Lung microvascular endothelial cell (primary cell): ENCODE data around the gene PALM. TPM values are rescaled to one million over a fixed set of nuclear protein-coding genes. Genes with fewer than 3 reads are reported as not detected.
"Not testable (repeated sequence)": the region's sequence is repeated elsewhere in the genome, so short reads cannot be mapped to it uniquely, and the experiment has no call there.

Source experiments
- DNase-seq, 2 donors: peaks; one replicate each; pipeline versions ENCODE4 v3.0.0 to v3.0.0-alpha.2; 2010; ENCODE audit warnings: low read depth in 2 of 2
- total RNA-seq: library from RNA; depleted of rRNA; stranded (reverse); fragments of >200 nt; gene quantifications from 2 replicates; pipeline ENCODE4 v1.2.1, GENCODE V29; 2014

Gene PALM
- total RNA-seq, 1 donor from 2014 or later = 36.9 TPM

DNA sequence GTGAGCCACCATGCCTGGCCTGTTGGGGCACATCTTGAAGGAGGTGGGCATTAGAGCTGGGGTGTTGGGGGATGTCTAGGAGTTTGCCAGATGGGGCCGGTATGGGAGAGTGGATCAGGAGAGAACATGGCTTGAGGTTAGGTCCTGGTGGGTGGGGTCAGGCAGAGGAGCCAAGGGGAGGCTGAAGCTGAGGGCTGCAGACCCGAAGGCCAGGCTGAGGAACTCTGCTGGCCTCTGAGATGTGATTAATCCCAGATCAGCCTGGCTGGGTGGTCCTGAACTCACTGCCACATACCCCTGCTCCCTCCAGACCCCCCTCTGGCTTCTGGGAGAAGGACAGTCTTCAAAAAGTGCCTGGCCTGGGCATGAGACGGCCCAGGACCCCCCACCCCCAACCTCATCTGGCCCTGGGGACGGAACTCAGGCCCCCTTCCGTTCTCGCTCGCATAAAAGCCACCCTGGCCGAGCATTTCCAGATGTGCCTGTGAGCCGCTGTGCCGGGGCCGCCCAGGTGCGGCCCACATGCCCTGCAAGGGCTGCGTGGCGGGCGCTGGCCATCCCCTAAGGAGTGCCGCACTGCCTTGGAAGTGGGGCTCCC, 29.8 kb upstream of the PALM start:
- DNase-seq = no peak

DNA sequence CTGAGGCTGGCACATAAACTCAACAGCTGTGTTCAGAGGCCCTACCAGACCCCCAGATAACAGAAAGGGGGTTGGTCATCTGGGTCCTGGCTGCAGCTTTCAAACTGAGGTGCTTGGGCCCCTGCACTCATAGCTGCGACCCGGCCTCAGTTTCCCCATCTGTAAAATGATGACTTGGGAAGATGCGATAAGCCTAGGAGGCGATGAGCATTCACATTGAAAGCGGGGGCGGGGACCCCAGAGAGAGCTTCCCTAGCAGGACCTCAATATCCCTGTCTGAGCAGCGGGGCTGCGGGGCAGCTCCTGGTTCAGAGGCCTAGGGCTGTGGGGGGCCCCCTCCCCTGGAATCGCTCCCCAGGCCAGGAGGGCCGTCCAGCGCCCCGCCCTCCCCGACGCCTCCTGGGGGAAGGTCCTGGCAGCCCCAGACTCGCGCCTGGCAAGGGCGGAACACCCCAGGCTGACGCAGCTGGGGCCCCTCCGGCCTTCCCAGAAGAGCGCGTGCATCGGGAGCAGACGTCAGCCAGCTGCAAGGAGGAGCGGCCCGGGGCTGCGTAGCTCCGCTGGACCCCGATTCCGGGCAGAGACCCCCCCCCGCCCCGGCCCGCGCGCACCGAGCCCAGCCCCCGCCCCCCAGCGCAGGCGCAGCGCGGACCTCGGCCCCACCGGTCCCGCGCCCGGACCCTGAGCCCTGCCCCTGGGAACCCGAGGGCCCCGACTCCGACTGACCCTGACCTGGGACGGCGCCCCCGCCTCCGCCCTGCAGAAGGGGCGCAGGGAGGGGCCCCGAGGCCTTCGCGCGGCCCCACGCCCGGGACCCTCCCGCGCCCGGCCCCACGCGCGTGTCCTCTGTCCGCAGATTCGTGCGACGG, 29.1 kb upstream of the PALM start:
- peak; percentile 45 to 66 for DNase-seq

DNA sequence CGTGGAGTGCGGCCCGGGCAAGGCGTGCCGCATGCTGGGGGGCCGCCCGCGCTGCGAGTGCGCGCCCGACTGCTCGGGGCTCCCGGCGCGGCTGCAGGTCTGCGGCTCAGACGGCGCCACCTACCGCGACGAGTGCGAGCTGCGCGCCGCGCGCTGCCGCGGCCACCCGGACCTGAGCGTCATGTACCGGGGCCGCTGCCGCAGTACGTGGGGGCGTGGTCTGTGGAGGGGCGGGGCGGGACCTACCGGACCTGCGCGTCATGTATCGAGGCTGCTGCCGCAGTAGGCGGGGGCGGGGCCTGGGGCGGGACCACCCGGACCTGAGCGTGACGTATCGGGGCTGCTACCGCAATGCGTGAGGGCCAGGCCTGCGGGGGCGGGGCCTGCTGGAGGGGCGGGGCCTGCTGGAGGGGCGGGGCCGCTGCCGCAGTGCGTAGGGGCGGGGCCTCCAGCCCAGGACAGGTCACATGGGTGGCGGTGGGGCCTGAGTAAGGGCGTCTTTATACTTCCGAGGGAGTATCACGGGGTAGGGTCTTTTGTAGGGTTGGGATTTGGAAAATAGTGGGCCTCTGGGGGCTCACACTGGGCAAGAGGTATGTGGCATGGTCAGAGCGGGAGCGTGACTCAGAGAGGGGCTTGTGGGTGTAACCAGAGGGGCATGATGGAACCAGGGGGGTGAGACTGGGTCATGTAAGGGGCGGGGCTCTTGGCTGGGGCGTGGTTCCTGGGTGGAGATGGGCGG, 28.3 kb upstream of the PALM start:
- DNase-seq = peak; percentile 99 to 100

DNA sequence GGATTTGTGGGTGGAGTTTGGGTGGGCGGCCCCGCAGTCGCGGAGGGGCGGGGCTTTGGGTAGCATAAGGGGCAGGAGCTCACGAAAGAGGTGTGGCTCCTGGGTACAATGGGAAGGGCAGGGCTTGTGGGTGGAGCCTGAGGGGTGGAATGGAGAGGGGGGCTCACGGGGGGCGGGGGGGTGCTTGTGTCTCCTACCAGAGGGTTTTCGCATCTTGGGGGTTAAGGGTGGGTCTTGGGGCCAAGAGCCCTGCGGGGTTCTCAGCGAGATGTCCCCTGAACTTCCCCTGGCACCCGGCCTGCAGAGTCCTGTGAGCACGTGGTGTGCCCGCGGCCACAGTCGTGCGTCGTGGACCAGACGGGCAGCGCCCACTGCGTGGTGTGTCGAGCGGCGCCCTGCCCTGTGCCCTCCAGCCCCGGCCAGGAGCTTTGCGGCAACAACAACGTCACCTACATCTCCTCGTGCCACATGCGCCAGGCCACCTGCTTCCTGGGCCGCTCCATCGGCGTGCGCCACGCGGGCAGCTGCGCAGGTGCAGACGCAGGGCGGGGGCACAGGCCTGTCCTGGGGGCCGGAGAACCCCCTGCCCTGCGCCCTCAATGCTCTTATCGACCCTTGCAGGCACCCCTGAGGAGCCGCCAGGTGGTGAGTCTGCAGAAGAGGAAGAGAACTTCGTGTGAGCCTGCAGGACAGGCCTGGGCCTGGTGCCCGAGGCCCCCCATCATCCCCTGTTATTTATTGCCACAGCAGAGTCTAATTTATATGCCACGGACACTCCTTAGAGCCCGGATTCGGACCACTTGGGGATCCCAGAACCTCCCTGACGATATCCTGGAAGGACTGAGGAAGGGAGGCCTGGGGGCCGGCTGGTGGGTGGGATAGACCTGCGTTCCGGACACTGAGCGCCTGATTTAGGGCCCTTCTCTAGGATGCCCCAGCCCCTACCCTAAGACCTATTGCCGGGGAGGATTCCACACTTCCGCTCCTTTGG, 27.4 kb upstream of the PALM start:
- peak; percentile 97 to 98 for DNase-seq

DNA sequence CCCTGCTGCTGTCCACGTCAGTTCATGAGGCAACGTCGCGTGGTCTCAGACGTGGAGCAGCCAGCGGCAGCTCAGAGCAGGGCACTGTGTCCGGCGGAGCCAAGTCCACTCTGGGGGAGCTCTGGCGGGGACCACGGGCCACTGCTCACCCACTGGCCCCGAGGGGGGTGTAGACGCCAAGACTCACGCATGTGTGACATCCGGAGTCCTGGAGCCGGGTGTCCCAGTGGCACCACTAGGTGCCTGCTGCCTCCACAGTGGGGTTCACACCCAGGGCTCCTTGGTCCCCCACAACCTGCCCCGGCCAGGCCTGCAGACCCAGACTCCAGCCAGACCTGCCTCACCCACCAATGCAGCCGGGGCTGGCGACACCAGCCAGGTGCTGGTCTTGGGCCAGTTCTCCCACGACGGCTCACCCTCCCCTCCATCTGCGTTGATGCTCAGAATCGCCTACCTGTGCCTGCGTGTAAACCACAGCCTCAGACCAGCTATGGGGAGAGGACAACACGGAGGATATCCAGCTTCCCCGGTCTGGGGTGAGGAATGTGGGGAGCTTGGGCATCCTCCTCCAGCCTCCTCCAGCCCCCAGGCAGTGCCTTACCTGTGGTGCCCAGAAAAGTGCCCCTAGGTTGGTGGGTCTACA, 25.9 kb upstream of the PALM start:
- DNase-seq = no peak

DNA sequence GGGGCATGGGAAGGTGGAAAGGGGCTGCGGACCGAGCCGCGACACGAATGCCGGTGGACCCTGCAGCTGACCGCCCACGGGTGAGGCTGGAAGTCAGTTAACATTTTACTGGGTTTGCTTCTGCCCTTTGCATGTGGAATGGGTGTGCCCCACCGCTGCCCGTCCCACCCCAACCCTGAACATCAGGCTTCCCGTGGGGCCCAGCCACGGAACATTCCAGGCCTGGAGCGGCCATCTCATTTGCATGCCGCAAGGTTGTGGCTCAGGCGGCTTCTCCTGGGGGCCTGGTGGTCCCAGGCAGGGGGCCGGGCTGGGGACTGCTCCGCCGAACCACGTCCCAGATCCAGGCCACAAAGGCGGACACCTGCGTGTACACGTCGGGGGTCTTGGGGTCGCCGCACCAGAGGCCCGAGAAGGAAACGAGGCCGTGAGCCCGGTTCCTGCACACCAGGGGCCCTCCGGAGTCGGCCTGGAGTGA, 23.2 kb upstream of the PALM start:
- no peak for DNase-seq

DNA sequence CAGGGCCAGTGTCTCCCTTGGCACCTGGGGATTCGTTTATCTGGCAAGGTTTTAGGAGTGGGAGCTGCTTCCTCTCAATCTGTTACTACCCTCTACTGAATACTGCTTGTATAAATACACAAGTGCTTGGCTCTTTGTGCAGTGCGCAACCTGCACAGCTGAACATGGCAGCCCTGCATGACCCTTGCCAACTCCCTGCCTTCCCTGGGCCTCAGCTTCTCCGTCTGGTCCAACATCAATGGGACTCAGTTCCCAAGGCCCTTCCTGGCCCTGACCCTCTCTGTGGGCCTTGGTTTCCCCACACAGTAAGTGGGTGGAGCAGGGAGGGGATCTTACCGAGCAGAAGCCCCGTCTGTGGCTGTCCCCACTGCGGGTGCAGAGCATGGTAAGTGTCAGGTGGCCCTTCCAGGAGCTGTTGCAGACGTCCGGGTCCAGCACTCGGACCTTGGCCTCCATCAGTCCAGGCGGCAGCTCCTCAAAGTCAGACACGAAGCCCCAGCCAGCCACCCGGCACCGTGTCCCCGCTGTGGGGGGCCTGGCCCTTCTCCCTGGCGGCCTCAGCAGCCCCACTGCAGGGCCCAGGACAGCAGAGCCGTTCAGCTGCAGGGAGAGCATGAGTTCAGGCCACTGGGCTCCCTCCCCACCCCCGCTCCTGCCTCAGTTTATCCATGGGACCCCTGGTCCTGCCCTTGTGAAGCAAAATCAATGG, 22.0 kb upstream of the PALM start:
- no peak for DNase-seq

DNA sequence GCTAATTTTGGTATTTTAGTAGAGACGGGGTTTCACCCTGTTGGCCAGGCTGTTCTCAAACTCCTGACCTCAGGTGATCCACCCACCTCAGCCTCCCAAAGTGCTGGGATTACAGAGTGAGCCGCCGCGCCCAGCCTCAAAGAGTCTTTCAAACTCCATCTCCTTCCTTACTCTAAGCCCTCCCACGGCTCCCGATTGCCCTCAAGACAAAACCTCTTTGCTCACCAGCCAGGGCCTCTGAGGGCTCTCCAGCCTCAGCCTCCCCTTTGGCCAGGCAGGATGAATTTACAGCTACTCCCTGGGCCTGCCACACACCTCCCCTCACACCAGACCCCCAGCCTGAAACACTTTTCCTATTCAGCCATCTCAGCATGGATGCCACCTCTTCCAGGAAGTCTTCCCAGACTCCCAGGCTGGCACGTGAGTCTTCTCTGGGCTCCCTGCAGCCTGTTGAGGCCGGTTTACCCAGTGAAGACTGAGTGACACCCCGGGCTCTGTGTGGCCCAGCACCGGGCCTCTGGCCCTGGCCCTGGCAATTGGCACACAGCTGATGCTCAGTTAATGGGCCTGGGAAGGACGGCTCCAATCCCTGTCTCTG, 21.1 kb upstream of the PALM start:
- DNase-seq = no peak

DNA sequence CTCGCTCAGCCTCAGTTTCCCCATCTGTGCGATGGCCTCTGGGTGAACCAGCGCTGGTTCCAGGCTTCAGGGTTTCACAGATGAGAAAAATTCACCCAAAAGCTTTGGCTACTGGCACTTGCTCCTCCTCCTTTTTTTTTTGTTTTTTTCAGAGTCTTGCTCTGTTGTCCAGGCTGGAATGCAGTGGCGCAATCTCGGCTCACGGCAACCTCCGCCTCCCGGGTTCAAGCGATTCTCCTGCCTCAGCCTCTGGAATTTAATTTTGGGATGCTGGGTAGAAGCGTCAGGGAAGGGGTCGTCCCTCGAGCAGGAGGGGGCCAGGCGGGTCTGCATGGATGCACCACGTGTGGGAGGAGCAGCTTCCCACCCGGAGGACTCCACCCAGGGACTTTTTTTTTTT, 20.5 kb upstream of the PALM start:
- no peak for DNase-seq

DNA sequence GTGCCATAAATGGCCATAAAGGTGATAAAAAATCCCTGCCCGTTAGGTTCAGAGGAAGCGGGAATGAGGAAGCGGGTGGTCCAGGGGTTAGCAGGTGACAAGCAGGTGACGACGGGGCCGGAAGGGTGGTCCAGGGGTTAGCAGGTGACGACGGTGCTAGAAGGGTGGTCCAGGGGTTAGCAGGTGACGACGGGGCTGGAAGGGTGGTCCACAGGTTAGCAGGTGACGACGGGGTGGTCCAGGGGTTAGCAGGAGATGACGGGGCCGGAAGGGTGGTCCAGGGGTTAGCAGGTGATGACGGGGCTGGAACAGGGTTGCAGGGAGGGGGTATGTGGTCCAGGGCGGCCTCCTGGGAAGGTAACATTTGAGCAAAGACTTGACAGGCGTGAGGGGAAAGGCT, 19.7 kb upstream of the PALM start:
- DNase-seq = no peak

DNA sequence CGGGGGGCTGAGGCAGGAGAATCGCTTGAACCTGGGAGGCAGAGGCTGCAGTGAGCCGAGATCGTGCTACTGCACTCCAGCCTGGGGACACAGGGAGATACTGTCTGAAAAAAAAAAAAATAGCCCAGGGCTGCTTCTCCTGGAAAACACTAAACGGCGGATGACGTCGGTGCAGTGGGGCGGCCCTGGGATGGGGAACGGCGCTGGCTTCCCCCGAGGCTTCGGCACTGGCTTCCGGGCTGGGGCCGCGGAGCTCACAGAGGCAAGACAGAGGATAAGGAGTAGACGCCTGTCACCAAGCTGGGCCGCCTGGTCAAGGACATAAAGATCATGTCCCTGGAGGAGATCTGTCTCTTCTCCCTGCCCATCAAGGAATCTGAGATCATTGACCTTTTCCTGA, 18.5 kb upstream of the PALM start:
- DNase-seq = no peak

DNA sequence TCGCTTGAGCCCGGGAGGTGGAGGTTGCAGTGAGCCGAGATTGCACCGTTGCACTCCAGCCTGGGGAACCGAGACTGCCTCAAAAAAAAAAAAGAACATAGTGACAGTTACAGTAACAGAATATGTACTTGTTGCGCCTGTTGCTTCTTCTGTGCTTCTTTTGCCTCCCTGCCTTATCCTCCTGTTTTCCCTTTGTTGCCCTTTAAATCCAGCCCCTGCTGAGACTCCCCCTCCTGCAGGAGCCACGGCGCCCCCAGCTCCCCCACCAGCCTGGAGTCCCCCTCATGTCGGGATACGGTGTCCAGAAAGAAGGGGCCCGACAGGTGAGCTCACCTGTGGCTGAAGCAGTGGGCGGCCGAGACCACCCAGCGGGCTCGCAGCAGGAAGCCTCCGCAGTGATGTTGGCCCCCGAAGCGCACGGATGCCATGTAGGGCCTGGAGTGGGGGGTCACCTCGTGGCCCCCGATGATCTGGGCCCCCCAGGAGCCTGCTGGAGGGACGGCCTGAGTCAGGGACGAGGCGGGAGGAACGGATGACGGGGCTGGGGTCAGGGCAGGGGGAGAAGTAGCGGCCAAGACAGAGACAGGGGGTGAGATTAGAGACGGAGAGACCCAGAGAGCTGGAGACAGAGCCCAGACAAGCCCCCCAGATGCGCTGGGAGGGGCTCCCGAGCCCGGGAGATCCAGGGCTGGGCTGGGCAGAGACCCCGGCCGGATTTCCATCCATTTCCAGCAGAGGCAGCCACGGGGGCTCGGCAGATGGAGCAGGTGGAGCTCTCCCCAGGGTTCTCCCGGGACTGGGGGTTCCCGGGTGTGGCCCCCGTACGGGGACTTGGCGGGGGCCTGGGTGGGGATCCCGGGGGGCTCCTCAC, 14.0 kb upstream of the PALM start:
- DNase-seq = no peak

DNA sequence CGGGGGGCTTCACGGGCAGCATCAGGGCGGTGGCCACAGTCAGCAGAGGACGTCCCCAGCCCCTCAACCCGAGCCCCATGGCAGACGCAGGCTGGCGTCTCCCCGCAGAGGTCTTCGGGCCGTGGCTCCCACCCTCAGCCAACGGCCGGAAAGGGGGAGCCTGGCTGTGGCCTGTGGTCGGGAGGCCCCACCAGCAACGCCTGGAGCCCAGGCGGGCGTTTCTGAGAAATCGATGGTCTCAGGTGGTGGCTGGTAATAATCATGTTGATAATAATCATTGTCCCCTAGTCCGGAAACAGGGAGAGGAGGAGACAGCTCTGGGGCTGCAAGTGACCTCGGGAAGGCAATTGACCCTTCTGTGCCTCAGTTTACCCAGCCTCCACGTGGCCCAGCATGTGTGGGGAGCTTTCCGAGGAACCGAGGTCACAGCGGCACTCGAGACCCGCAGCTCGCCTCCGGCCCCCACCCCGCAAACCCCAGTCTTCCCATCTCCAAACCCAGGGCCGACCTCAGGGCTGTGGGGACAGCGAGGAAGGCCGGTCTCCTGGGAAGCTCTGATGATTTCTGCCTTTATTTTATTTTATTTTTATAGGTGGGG, 13.3 kb upstream of the PALM start, which contains the start of gene PRSS57:
Gene PRSS57 (minus strand): TSS at position 101 of the 598 bp plus-strand sequence. CDS start 22 bp downstream, at position 79.
- DNase-seq = no peak

DNA sequence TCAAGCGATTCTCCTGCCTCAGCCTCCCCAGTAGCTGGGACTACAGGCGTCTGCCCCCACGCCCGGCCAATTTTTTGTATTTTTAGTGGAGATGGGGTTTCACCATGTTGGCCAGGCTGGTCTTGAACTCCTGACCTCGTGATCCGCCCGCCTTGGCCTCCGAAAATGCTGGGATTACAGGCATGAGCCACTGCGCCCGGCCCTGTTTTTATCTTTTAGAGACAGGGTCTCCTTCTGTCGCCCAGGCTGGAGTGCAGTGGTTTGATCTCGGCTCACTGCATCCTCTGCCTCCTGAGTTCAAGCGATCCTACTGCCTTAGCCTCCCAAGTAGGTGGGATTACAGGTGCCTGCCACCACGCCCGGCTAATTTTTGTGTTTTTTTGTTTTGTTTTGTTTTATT, 10.2 kb upstream of the PALM start:
- DNase-seq = not testable (repeated sequence)

DNA sequence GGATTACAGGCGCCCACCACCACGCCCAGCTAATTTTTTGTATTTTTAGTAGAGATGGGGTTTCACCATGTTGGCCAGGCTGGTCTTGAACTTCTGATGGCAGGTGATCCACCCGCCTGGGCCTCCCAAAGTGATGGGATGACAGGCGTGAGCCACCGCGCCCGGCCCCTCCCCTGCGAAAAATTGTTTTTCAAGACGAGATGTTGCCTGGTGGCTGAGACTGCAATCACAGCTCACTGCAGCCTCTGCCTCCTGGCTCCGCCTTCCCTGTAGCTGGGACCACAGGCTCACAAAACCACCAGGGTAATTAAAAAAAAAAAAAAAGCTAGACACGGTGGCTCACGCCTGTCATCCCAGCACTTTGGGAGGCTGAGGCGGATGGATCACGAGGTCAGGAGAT, 8.8 kb upstream of the PALM start:
- not testable (repeated sequence) for DNase-seq

DNA sequence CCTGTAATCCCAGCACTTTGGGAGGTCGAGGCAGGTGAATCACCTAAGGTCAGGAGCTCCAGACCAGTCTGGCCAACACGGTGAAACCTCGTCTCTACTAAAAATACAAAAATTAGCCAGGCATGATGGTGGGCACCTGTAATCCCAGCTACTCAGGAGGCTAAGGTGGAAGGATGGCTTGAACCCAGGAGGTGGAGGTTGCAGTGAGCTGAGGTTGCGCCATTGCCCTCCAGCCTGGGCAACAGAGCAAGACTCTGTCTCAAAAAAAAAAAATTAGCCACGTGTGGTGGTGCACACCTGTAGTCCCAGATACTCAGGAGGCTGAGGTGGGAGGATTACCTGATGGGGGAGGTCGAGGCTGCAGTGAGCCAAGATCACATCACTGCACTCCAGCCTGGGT, 5.9 kb upstream of the PALM start:
- not testable (repeated sequence) for DNase-seq

DNA sequence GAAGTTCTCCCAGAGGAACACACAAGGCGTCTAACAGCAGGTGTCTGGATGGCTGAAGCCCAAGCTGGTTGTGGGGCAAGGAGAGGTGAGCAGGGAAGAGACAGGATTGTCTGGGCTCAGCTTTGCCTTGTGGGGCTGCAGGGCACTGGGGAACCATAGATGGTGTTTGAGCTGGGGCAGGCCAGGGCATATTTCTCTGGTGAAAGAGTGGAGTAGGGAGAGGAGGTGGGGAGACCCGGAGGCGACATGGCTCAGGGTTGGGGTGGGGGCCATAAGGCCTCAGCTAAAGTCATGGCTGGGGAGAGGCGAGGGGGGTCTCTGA, 5.4 kb upstream of the PALM start:
- DNase-seq = no peak
